ENCODE measurements around the gene DHRS3. TPM values are rescaled to one million over a fixed set of nuclear protein-coding genes. Genes with fewer than 3 reads are reported as not detected.

Gene DHRS3
- total and polyA plus RNA-seq, 2 donors (not counting 3 experiments of a cell fraction or from before 2014, with no cell fraction given): 54.3 to 75.2 TPM

GRCh38 chr1:12556368-12556930, 61.6 kb downstream of the DHRS3 start:
- ChIA-PET CTCF (interaction anchor here (0.7 kb wide), 1 partner anchor 39 kb away, joined by 4 read pairs; no protein-coding TSS in a partner anchor), POLR2A (no interaction called here)
- H3K9me3 ChIP-seq (replicated peaks; ENCODE audit: control insufficient read depth, insufficient read depth, low read length): no peaks in the 10 kb centered on the region
- no peak overlapping the region for H3K4me3 ChIP-seq (replicated peaks in 1 of 3; ENCODE audit: insufficient read depth in 1 of 3, low read depth in 1 of 3, low read length in 3 of 3)
- DNase-seq (ENCODE audit: low read depth, low spot score) (no peak), FAIRE-seq (no peak)
- H3K27me3 ChIP-seq (ENCODE audit: control insufficient read depth in 2 of 2, insufficient read depth in 2 of 2, low read length in 2 of 2): no peaks in the 10 kb centered on the region
- H4K20me1 ChIP-seq (replicated peaks; ENCODE audit: control insufficient read depth, extremely low read depth, insufficient read depth, low read length): no peaks in the 10 kb centered on the region
- no TSS peak for BruUV-seq (replicated peaks)
- no peak overlapping the region for H2AFZ ChIP-seq (ENCODE audit: low read depth, low read length)
- TF ChIP-seq EZH2 (IDR thresholded peaks at IDR 0.05; ENCODE audit: borderline replicate concordance, low read depth, low read length, severe bottlenecking) (no peak), FOS (IDR thresholded peaks at IDR 0.05; ENCODE audit: borderline replicate concordance, insufficient read depth, low read length) (no peak), POLR2A (IDR thresholded peaks at IDR 0.05; ENCODE audit: low read depth, low read length) (no peak), GATA2 (IDR thresholded peaks at IDR 0.05; ENCODE audit: insufficient read depth, insufficient read length, low read depth, low read length) (no peak), MAX (IDR thresholded peaks at IDR 0.05; ENCODE audit: insufficient read depth, insufficient read length) (no peak), POLR2AphosphoS5 (IDR thresholded peaks at IDR 0.05; ENCODE audit: insufficient read depth, low read depth, low read length) (no peak), JUN (IDR thresholded peaks at IDR 0.05; ENCODE audit: borderline replicate concordance, insufficient read depth, insufficient read length, low read depth) (no peak), MYC (IDR thresholded peaks at IDR 0.05; ENCODE audit: low read depth, low read length) (no peak), CTCF (IDR thresholded peaks at IDR 0.05; ENCODE audit: extremely low read depth in 1 of 2, insufficient read depth in 1 of 2, low read depth in 1 of 2, low read length in 2 of 2) (no peak)
- no peak overlapping the region for H3K4me2 ChIP-seq (ENCODE audit: insufficient read depth, low read length)
- no peak overlapping the region for H3K9ac ChIP-seq (replicated peaks; ENCODE audit: extremely low read depth, insufficient read depth, low read length)
- no peak overlapping the region for H3K27ac ChIP-seq (ENCODE audit: insufficient read depth, low read depth, low read length)
- no peaks in the 10 kb centered on the region for H3K4me1 ChIP-seq (ENCODE audit: control insufficient read depth, extremely low read depth, insufficient read depth, low read length)
- dilution Hi-C loops (cut with MboI; ENCODE audit: extremely low pct_ligation_motif_present, low sequenced_read_pairs): no loop called here
- H3K9me1 ChIP-seq (replicated peaks; ENCODE audit: control insufficient read depth, extremely low read depth, insufficient read depth, low read length): no peaks in the 10 kb centered on the region
- intact Hi-C loops (cut with micrococcal nuclease): no loop called here
- H3K79me2 ChIP-seq (ENCODE audit: control insufficient read depth, insufficient read depth, low read length): no peaks in the 10 kb centered on the region
- no peaks in the 10 kb centered on the region for H3K36me3 ChIP-seq (ENCODE audit: control insufficient read depth in 2 of 2, extremely low read depth in 1 of 2, insufficient read depth in 2 of 2, low read length in 2 of 2)
